ENCODE results near the gene SUZ12. TPM values are rescaled to one million over a fixed set of nuclear protein-coding genes. Genes with fewer than 3 reads are reported as not detected.
"Not testable (repeated sequence)": the region's sequence is repeated elsewhere in the genome, so short reads cannot be mapped to it uniquely, and the experiment has no call there.

The SUZ12 gene
- total and polyA plus RNA-seq, 2 experiments from 2014 or later, result 11.8 to 16.7 TPM

DNA sequence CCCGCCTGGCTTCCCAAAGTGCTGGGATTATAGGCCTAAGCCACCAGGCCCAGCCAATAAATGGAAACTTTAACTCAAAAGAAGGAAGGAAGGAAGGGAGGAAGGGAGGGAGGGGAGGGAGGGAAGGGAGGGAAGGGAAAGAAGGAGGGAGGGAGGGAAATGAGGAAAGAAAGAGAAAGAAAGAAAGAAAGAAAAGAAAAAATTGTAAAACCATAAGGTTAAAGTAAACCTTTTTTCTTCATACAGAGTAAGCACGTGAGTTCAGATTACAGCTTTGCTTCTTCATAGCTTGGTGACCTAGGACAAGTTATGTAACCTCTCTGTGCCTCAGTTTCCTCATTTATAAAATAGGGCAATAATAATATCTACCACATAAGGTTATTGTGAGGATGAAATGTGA is 96.4 kb downstream of the SUZ12 start:
- Histone ChIP-seq H3K4me1 (ENCODE audit: low read depth) (no peaks in the 10 kb centered on the region), H3K27me3 (no peaks in the 10 kb centered on the region), H3K9me3 (ENCODE audit: low read depth) (no peaks in the 10 kb centered on the region), H3K4me3 (no peak overlapping the region), H3K36me3 (peaks cover 3% of the 10 kb centered on the region), H3K27ac (no peak overlapping the region)
- no peak for DNase-seq (ENCODE audit: low read depth in 1 of 2, low spot score in 1 of 2)
- TF ChIP-seq, protein P1, sequence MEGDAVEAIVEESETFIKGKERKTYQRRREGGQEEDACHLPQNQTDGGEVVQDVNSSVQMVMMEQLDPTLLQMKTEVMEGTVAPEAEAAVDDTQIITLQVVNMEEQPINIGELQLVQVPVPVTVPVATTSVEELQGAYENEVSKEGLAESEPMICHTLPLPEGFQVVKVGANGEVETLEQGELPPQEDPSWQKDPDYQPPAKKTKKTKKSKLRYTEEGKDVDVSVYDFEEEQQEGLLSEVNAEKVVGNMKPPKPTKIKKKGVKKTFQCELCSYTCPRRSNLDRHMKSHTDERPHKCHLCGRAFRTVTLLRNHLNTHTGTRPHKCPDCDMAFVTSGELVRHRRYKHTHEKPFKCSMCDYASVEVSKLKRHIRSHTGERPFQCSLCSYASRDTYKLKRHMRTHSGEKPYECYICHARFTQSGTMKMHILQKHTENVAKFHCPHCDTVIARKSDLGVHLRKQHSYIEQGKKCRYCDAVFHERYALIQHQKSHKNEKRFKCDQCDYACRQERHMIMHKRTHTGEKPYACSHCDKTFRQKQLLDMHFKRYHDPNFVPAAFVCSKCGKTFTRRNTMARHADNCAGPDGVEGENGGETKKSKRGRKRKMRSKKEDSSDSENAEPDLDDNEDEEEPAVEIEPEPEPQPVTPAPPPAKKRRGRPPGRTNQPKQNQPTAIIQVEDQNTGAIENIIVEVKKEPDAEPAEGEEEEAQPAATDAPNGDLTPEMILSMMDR (IDR thresholded peaks at IDR 0.05; ENCODE audit: low read depth, low read length), result no peak

DNA sequence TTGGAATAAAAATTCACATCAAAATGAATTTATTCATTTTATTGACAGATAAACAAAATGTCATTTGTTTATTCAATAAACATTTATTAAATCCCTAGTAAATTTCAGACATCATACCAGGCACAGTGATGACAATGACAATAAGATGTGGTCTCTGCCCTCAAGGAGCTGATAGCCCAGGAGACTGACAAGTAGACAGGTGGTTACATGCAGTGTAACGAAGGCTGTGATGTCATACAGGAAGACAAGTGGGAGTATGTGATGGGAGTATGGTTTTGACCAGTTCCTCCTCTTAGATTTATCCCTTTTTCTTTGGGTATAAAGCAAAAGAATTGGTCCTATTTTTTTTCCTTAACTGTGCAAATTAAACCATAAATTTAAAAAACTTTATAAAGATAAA is 97.0 kb downstream of the SUZ12 start:
- not testable (repeated sequence) for H3K27ac ChIP-seq; H3K9me3 ChIP-seq (ENCODE audit: low read depth); DNase-seq (ENCODE audit: low read depth in 1 of 2, low spot score in 1 of 2); H3K4me3 ChIP-seq; H3K27me3 ChIP-seq; H3K4me1 ChIP-seq (ENCODE audit: low read depth); H3K36me3 ChIP-seq

DNA sequence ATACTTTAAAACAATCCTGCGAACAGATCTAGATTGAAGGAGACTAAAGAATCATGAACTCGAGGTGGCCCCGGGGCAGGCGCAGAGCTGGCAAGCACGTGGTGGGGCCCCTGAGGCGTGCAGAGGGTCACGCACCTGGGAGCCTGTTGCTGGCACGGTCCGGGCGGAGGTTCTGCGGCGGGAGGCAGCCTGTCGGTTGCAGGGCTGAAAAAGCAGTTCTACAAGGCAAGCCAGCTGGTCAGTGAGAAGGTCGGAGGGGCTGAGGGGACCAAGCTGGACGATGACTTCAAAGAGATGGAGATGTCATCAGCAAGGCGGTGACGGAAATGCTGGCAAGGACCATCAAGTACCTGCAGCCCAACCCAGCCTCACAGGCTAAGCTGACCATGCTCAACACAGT is 103.4 kb downstream of the SUZ12 start:
- H3K4me1 ChIP-seq (ENCODE audit: low read depth); H3K9me3 ChIP-seq (ENCODE audit: low read depth); DNase-seq (ENCODE audit: low read depth in 1 of 2, low spot score in 1 of 2); H3K27me3 ChIP-seq; H3K27ac ChIP-seq; H3K4me3 ChIP-seq; H3K36me3 ChIP-seq: not testable (repeated sequence)

DNA sequence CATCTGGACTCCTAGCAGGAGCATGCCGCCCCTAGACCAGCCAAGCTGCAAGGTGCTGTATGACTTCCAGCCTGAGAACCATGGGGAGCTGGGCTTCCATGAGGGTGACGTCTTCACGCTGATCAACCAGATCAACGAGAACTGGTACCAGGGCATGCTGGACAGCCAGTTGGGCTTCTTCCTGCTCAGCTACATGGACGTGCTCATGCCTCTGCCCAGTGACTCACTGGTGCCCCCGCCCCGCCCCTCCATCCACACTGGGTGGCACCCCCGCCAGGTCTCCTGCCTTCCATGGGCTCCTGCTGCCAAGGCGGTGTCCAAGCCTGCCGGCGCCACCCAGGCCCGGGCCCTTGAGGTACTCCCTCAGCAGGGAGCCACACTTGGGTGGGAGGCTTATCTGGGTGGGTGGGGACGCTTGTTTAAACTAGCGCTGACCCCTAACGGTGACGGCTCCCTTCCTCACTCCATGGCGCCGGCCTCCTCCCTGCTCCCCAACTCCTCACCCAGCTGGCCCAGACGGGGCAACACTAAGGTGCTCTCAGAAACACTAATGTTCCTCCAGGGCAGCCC is 104.6 kb downstream of the SUZ12 start:
- H3K9me3 ChIP-seq (ENCODE audit: low read depth); H3K36me3 ChIP-seq; H3K27me3 ChIP-seq; H3K27ac ChIP-seq; DNase-seq (ENCODE audit: low read depth in 1 of 2, low spot score in 1 of 2); H3K4me3 ChIP-seq; H3K4me1 ChIP-seq (ENCODE audit: low read depth): not testable (repeated sequence)

DNA sequence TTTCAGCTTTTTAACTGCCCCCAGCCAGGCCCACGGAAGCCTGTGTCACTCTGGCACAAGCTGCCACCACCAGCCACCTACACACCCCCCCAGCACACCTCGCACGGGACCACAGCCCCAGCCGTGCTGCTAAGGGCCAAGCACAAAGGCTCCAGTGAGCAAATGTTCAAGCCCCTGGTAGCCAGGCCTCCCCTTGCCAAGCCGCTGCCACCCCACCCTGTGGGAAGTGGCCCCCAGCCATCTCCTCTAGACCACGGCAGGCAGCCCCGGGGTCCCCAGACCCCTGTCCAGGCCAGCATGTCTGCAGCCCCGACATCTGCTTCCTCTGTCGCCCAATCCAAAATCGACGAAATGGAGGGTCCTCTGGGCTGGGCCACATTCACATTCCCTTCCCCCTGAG is 105.5 kb downstream of the SUZ12 start:
- not testable (repeated sequence) for H3K4me1 ChIP-seq (ENCODE audit: low read depth); H3K27me3 ChIP-seq; H3K4me3 ChIP-seq; H3K36me3 ChIP-seq; H3K9me3 ChIP-seq (ENCODE audit: low read depth); DNase-seq (ENCODE audit: low read depth in 1 of 2, low spot score in 1 of 2); H3K27ac ChIP-seq

DNA sequence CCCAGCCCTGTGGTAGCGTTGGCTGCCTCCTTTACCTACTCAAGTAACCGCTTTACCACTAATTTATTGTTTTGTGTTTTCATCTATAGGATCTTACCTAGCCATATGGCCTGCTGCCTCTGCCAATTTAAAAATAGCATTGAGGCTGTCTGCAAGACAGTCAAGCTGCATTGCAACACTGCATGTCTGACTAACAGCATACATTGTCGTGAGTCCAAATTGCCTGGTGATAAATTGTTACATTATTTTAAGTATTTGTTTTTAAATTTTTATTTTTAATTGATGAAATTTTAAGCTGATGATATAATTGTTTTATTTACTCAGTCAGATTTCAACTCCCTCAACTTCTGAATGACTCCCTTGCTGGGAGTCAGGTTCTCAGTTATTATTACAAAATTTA is 108.8 kb downstream of the SUZ12 start:
- H3K27ac ChIP-seq; H3K9me3 ChIP-seq (ENCODE audit: low read depth); H3K27me3 ChIP-seq; H3K4me3 ChIP-seq; H3K4me1 ChIP-seq (ENCODE audit: low read depth); H3K36me3 ChIP-seq: not testable (repeated sequence)
- DNase-seq (ENCODE audit: low read depth in 1 of 2, low spot score in 1 of 2), result peak in 1 of 2 donors; percentile 32

DNA sequence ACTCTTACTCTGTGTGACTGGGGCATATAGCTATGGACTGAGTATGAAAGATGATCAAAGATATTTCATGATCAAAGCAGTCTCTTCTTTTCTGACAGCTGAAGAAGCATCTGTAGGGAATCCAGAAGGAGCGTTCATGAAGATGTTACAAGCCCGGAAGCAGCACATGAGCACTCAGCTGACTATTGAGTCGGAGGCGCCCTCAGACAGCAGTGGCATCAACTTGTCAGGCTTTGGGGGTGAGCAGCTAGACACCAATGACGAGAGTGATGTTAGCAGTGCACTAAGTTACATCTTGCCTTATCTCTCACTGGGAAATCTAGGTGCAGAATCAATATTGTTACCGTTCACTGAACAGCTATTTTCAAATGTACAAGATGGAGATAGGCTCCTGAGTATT is 110.9 kb downstream of the SUZ12 start:
- H3K27me3 ChIP-seq; H3K4me3 ChIP-seq; H3K9me3 ChIP-seq (ENCODE audit: low read depth); H3K27ac ChIP-seq; DNase-seq (ENCODE audit: low read depth in 1 of 2, low spot score in 1 of 2); H3K36me3 ChIP-seq; H3K4me1 ChIP-seq (ENCODE audit: low read depth): not testable (repeated sequence)

Other genes with a start within 250 kb of the SUZ12 start
- gene COPRS, start 77.8 kb upstream of the SUZ12 start, total RNA-seq, result 66.0 and 104 TPM in 2 replicates
- gene COPRS, start 77.8 kb upstream of the SUZ12 start, polyA plus RNA-seq, result 77.0 and 104 TPM in 2 replicates
- 22.4 and 35.0 TPM in 2 replicates for gene UTP6, start 35.3 kb upstream of the SUZ12 start, total RNA-seq
- gene UTP6, start 35.3 kb upstream of the SUZ12 start, polyA plus RNA-seq, result 55.7 and 72.6 TPM in 2 replicates
- gene LRRC37B, start 70.4 kb downstream of the SUZ12 start, total RNA-seq, result 14.1 and 16.3 TPM in 2 replicates
- gene LRRC37B, start 70.4 kb downstream of the SUZ12 start, polyA plus RNA-seq, result 9.5 and 16.3 TPM in 2 replicates
- 33.7 and 47.1 TPM in 2 replicates for gene RHOT1, start 205.5 kb downstream of the SUZ12 start, total RNA-seq
- gene RHOT1, start 205.5 kb downstream of the SUZ12 start, polyA plus RNA-seq, result 62.0 and 84.9 TPM in 2 replicates